ENCODE data around the gene MVK.

DNA sequence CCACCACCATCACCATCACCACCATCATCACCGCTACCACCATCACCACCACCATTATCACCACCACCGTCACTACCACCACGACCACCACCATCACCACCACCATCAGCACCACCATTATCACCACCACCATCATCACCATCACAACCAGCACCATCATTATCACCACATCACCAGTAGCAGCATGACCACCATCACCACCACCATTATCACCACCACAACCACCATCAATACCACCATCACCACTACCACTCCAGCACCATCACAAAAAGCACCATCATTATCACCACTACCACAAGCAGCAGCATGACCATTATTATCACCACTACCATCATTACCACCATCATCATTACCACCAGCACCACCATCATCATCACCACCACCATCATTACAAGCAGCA lies 62.1 kb downstream of the MVK start:
- TF ChIP-seq, protein P1, sequence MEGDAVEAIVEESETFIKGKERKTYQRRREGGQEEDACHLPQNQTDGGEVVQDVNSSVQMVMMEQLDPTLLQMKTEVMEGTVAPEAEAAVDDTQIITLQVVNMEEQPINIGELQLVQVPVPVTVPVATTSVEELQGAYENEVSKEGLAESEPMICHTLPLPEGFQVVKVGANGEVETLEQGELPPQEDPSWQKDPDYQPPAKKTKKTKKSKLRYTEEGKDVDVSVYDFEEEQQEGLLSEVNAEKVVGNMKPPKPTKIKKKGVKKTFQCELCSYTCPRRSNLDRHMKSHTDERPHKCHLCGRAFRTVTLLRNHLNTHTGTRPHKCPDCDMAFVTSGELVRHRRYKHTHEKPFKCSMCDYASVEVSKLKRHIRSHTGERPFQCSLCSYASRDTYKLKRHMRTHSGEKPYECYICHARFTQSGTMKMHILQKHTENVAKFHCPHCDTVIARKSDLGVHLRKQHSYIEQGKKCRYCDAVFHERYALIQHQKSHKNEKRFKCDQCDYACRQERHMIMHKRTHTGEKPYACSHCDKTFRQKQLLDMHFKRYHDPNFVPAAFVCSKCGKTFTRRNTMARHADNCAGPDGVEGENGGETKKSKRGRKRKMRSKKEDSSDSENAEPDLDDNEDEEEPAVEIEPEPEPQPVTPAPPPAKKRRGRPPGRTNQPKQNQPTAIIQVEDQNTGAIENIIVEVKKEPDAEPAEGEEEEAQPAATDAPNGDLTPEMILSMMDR (IDR thresholded peaks at IDR 0.05; ENCODE audit: poor library complexity): no peak
- TF ChIP-seq EZH2 (IDR thresholded peaks at IDR 0.05; ENCODE audit: borderline replicate concordance): no peak
